Measurements from ENCODE around the gene KIF21B. TPM values are rescaled to one million over a fixed set of nuclear protein-coding genes. Genes with fewer than 3 reads are reported as not detected.
A peak's percentile ranks its signal among the peaks of the same experiment; 100 is the strongest.

KIF21B gene
- total RNA-seq, 1 donor from 2014 or later, result 18.4 TPM

DNA sequence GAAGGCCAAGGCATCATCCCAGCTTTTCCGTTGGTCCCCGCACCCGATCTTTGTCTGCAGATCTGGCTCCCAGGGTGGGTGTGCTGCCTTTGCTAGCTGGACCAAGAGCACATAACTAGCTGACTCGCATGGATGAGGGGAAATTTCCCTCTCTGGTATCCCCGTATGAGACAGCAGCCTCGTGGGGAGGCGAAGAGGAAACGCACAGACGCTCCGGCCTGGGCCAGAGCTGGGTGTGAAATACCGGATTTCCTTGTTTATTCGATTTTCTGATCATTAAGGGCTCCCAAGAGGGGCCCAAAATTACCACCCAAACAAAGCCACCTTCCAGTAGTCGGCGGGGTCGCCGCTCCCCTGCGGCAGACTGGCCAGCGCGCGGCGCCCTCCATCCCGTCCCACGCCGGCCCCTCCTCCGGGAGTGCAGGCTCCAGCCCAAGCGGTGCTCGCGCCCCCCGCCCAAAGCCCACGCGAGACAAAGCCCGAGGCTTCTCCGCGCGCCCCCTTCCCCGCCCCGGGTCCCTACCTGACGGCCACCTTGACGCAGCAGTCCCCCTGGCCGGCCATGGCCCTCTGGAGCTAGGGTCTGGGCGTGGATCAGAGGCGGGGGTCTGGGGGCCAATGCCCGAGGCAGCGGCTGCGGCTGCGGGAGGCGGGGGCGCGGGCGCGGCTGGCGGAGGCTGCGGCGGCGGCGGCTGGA is 546 bp downstream of the KIF21B start:
- TF ChIP-seq, protein P1, sequence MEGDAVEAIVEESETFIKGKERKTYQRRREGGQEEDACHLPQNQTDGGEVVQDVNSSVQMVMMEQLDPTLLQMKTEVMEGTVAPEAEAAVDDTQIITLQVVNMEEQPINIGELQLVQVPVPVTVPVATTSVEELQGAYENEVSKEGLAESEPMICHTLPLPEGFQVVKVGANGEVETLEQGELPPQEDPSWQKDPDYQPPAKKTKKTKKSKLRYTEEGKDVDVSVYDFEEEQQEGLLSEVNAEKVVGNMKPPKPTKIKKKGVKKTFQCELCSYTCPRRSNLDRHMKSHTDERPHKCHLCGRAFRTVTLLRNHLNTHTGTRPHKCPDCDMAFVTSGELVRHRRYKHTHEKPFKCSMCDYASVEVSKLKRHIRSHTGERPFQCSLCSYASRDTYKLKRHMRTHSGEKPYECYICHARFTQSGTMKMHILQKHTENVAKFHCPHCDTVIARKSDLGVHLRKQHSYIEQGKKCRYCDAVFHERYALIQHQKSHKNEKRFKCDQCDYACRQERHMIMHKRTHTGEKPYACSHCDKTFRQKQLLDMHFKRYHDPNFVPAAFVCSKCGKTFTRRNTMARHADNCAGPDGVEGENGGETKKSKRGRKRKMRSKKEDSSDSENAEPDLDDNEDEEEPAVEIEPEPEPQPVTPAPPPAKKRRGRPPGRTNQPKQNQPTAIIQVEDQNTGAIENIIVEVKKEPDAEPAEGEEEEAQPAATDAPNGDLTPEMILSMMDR (IDR thresholded peaks at IDR 0.05; ENCODE audit: insufficient read depth, low read length, poor library complexity, severe bottlenecking), result peak; percentile 7
- DNase-seq (ENCODE audit: low read depth), result no peak
- Histone ChIP-seq H3K27me3 (ENCODE audit: control insufficient read depth, insufficient read depth, low read length) (no peaks in the 10 kb centered on the region), H3K36me3 (ENCODE audit: control insufficient read depth, insufficient read depth, low read length) (no peaks in the 10 kb centered on the region), H3K4me3 (ENCODE audit: low read depth, low read length) (peak overlapping the region; percentile 52)

DNA sequence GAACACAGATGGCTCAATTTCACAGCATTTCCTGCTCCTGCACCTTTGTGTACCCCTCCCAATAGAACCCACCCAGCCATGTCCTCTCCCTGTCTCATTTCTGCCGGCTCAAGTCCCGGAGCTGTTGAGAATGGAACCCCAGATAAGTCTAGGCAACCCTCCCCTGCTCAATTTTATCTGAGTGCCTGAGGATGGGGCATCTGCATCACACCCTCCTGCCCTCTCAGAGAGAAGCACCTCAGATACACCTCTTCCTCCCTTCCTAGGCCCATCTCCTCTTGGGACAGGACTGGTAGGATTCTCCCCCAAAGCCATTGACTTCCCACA is 1.1 kb downstream of the KIF21B start:
- TF ChIP-seq, protein P1 (IDR thresholded peaks at IDR 0.05; ENCODE audit: insufficient read depth, low read length, poor library complexity, severe bottlenecking), result no peak
- peak overlapping the region; percentile 52 for H3K4me3 ChIP-seq (ENCODE audit: low read depth, low read length)
- no peaks in the 10 kb centered on the region for H3K27me3 ChIP-seq (ENCODE audit: control insufficient read depth, insufficient read depth, low read length)
- no peaks in the 10 kb centered on the region for H3K36me3 ChIP-seq (ENCODE audit: control insufficient read depth, insufficient read depth, low read length)
- no peak for DNase-seq (ENCODE audit: low read depth)

DNA sequence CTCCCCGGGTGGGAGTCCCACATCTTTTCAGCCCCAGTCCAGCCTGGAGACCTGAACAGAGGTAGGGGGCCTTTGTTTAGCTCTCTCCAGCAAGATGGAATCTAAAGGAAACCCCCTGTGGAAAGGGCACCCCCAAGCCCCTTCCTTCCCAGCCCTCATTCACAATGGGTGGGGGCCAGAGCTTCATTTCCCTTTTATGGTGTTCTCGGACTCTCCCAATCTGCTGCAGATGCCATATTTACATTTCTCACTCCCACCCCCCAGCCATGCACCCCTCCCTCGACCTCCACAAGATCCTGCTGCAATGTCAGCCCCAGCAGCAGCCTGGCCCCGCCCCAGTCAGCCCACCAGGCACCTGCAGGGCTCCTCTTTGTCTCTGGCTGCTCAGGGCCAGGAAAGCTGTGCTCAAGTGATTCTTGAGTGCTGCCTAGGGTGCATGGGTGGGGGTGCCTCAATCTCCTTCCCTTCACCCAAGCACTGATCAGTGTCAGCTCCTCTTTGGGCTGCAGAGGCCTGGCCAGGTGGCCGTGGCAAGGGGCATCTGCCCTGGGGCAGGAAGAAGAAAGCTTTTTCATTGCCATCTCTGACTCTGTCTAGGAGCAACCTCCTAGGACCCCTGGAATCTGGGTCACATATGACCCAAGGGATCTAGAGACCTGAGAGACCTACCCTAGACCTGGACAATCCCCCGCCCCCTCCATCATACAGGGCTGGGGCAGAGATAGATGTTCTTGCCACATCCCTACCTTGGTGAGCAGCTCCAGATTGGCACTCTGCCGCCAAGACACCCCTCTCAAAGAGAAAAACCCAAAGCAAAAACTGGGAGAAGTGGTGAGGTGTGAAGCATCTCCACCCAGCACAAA is 1.7 kb downstream of the KIF21B start:
- Histone ChIP-seq H3K4me3 (ENCODE audit: low read depth, low read length) (peak overlapping the region; percentile 52), H3K27me3 (ENCODE audit: control insufficient read depth, insufficient read depth, low read length) (no peaks in the 10 kb centered on the region), H3K36me3 (ENCODE audit: control insufficient read depth, insufficient read depth, low read length) (no peaks in the 10 kb centered on the region)
- TF ChIP-seq, protein P1 (IDR thresholded peaks at IDR 0.05; ENCODE audit: insufficient read depth, low read length, poor library complexity, severe bottlenecking), result no peak
- no peak for DNase-seq (ENCODE audit: low read depth)

DNA sequence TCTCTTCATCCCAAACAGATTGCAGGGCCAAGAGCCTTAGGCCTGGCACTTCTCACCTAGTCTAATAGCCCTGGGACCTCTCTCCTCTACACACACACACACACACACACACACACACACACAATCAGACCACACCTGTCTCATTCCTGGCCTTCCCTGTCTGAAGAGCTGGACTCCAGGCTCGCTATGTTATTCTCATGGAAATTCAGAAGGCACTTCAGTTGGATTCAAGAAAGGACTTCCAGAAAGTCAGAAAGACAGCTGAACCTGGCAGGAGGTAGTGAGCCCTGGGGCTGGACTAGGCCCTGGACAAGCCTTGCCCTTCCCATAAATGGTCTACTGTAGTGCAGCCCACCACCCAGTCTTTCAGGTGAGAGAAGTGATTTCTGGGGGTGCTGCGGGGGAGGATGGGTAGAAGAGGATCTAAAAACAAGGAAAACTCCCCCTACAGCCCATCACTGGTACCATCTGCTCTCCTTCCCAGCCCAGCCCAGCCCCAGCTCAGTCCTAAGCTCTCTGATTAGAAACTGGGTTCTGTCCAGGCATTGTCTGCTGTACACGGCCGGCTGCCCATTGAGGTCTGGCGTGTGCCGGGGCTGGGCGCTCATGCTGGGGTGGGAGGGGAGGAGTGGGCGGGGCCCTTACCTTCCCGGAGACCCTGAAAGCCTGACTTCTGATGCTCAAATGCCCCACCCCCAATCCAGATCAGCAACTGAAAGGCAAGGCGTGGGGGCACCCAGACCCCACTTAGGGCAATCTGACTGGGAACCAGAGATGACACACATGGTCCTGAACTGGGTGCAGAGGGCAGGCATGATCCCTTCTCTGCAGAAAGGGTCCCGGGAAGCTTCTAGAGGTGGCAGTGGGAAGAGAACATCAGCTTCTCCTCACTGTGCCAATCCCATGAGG is 2.5 kb downstream of the KIF21B start:
- no peak for DNase-seq (ENCODE audit: low read depth)
- no peak overlapping the region for H3K4me3 ChIP-seq (ENCODE audit: low read depth, low read length)
- TF ChIP-seq, protein P1 (IDR thresholded peaks at IDR 0.05; ENCODE audit: insufficient read depth, low read length, poor library complexity, severe bottlenecking), result peak; percentile 48
- H3K27me3 ChIP-seq (ENCODE audit: control insufficient read depth, insufficient read depth, low read length), result no peaks in the 10 kb centered on the region
- H3K36me3 ChIP-seq (ENCODE audit: control insufficient read depth, insufficient read depth, low read length), result no peaks in the 10 kb centered on the region

DNA sequence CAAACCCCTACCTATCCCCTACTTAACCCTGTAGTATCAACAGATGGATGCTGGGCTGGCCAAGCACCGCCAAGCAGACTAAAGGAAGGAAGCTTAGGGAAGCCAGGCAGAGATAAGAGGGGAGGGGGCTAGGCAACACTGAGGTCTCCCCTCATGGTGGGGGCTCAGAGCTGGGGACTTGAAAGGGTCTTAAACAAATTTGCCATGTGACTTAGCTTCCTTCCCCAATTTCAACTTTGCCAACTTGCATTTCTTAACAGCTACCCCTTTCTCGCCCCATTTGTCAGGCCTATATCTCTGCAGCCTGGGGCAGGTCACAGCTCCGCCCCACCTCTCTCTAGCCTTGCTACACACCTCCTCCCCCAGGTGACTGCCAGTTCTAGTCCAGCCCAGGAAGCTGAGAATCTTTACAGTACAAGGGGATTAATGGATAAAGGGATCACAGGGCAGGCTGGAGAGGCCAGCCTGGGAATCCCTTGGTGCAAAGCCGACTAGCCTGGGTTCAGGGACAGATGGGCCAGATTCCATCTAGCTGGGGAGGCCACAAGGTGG is 3.4 kb downstream of the KIF21B start:
- H3K27me3 ChIP-seq (ENCODE audit: control insufficient read depth, insufficient read depth, low read length), result no peaks in the 10 kb centered on the region
- TF ChIP-seq, protein P1 (IDR thresholded peaks at IDR 0.05; ENCODE audit: insufficient read depth, low read length, poor library complexity, severe bottlenecking), result no peak
- no peaks in the 10 kb centered on the region for H3K36me3 ChIP-seq (ENCODE audit: control insufficient read depth, insufficient read depth, low read length)
- no peak for DNase-seq (ENCODE audit: low read depth)
- no peak overlapping the region for H3K4me3 ChIP-seq (ENCODE audit: low read depth, low read length)

Data from kidney epithelial cell (primary cell).